Measurements from ENCODE around the gene RNGTT. TPM values are rescaled to one million over a fixed set of nuclear protein-coding genes. Genes with fewer than 3 reads are reported as not detected.

The RNGTT gene
- total RNA-seq, 1 donor from 2014 or later: 13.4 TPM

DNA sequence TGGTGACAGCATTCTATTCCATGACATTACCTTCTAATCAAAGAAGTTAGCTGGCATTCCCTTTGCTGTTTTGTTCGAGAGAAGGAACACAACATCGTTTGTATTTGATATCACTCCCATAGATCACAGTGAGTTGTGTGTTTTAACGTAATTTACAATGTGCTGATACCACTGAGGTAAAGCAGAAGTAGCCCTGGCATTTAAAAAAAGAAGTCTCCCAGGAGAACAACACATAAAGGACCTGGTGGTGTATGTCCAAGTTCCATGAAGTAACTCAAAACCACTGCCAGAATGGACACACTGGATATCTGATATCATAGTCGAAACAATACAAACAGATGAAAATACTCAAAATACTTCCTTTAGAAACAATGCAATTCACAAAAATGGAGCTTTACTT, 351.7 kb downstream of the RNGTT start:
- Mint-ChIP-seq H3K27ac (no peak overlapping the region), H3K36me3 (peaks cover 4% of the 10 kb centered on the region), H3K4me1 (ENCODE audit: unreplicated experiment) (no peaks in the 10 kb centered on the region), H3K4me3 (no peak overlapping the region), H3K9me3 (no peaks in the 10 kb centered on the region), H3K27me3 (no peaks in the 10 kb centered on the region)
- DNase-seq (ENCODE audit: extremely low spot score, unreplicated experiment): no peak
- TF ChIP-seq, protein P1, sequence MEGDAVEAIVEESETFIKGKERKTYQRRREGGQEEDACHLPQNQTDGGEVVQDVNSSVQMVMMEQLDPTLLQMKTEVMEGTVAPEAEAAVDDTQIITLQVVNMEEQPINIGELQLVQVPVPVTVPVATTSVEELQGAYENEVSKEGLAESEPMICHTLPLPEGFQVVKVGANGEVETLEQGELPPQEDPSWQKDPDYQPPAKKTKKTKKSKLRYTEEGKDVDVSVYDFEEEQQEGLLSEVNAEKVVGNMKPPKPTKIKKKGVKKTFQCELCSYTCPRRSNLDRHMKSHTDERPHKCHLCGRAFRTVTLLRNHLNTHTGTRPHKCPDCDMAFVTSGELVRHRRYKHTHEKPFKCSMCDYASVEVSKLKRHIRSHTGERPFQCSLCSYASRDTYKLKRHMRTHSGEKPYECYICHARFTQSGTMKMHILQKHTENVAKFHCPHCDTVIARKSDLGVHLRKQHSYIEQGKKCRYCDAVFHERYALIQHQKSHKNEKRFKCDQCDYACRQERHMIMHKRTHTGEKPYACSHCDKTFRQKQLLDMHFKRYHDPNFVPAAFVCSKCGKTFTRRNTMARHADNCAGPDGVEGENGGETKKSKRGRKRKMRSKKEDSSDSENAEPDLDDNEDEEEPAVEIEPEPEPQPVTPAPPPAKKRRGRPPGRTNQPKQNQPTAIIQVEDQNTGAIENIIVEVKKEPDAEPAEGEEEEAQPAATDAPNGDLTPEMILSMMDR (conservative IDR thresholded peaks at IDR 0.05): no peak

DNA sequence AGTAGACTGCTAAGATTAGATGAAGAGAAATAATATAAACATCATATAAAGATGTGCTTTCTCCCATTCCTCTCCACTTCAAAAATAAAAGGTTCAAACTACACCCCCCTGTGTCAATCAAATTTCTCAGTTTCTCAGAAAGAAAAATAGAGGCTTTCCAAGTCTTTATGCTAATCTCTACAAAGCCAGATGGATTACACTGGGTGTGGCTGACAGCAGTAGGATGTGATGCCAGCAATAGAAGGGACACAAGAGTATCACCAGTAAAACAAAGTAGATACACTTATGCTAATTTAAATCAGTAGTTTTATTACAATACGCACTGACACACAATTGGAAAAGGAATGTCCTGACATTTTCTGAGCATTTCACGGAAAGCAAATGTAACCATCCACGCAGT, 353.4 kb downstream of the RNGTT start:
- Mint-ChIP-seq H3K4me1 (ENCODE audit: unreplicated experiment) (no peaks in the 10 kb centered on the region), H3K4me3 (no peak overlapping the region), H3K27me3 (no peaks in the 10 kb centered on the region), H3K27ac (no peak overlapping the region), H3K36me3 (peaks cover 4% of the 10 kb centered on the region), H3K9me3 (no peaks in the 10 kb centered on the region)
- DNase-seq (ENCODE audit: extremely low spot score, unreplicated experiment): no peak
- TF ChIP-seq, protein P1 (conservative IDR thresholded peaks at IDR 0.05): no peak

DNA sequence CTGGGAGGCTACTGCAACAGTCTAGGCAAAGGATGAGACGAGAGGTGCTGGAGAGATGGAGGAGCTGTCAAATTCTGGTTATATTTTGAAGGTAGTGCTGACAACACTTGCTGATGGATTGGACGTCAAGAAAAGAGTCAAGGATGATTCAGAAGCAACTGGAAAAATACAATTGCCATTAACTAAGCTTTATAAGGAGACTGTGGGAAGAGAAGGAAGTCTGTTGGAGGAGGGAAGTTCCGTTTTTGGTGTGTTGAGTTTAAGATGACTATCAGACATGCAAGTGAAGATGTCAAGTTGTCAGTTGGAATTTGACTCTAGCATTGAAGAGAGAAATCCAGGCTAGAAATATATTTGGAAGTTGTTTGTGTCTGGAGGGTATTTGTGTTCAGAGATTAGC, 358.1 kb downstream of the RNGTT start:
- no peak for DNase-seq (ENCODE audit: extremely low spot score, unreplicated experiment)
- H3K4me3 Mint-ChIP-seq: no peak overlapping the region
- no peaks in the 10 kb centered on the region for H3K9me3 Mint-ChIP-seq
- no peak overlapping the region for H3K27ac Mint-ChIP-seq
- H3K36me3 Mint-ChIP-seq: no peaks in the 10 kb centered on the region
- TF ChIP-seq, protein P1 (conservative IDR thresholded peaks at IDR 0.05): no peak
- peaks cover 3% of the 10 kb centered on the region for H3K27me3 Mint-ChIP-seq
- H3K4me1 Mint-ChIP-seq (ENCODE audit: unreplicated experiment): no peaks in the 10 kb centered on the region

DNA sequence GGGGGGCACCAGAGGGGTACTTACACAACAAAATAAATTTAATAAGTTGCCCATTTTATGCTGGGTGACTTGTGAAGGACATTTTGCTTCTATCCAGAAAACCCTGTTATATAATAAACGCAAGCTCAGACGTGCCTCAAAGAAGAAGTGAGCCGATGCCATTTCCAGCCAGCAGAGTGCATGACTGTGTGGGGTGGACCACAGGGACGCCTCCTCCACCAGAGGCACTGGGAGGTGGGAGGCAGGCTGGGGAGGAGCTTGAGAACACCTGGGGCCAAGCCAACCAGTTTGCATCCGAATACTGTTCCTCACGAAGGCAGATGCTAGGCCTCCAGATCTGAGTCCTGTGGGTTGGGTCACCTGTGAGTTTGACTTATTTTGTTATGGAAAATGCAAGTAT, 363.8 kb downstream of the RNGTT start:
- H3K9me3 Mint-ChIP-seq: no peaks in the 10 kb centered on the region
- no peaks in the 10 kb centered on the region for H3K36me3 Mint-ChIP-seq
- TF ChIP-seq, protein P1 (conservative IDR thresholded peaks at IDR 0.05): no peak
- DNase-seq (ENCODE audit: extremely low spot score, unreplicated experiment): no peak
- no peaks in the 10 kb centered on the region for H3K4me1 Mint-ChIP-seq (ENCODE audit: unreplicated experiment)
- no peak overlapping the region for H3K27ac Mint-ChIP-seq
- H3K4me3 Mint-ChIP-seq: no peak overlapping the region
- peaks cover 8% of the 10 kb centered on the region for H3K27me3 Mint-ChIP-seq

DNA sequence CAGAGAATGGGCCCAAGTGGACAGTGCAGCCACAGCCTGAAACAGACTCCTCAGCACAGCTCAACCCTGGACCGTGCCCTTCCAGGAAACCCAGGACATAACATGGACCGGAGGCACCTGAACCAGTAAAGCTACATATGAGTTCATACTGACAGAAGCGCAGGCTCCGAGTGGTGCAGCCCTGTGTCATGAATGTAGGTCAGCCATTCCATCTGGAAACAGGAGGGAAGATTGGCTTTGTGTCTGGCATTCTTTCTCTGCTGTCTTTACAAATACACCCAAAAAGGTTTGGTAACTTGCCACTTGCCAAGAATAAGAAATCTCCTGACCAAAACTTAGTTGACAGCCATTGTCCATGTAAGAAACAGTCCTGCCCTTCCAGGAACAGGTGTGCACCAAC, 366.6 kb downstream of the RNGTT start:
- Mint-ChIP-seq H3K4me1 (ENCODE audit: unreplicated experiment) (no peaks in the 10 kb centered on the region), H3K4me3 (no peak overlapping the region), H3K9me3 (no peaks in the 10 kb centered on the region), H3K36me3 (no peaks in the 10 kb centered on the region), H3K27ac (no peak overlapping the region), H3K27me3 (peaks cover 7% of the 10 kb centered on the region)
- TF ChIP-seq, protein P1 (conservative IDR thresholded peaks at IDR 0.05): no peak
- no peak for DNase-seq (ENCODE audit: extremely low spot score, unreplicated experiment)

DNA sequence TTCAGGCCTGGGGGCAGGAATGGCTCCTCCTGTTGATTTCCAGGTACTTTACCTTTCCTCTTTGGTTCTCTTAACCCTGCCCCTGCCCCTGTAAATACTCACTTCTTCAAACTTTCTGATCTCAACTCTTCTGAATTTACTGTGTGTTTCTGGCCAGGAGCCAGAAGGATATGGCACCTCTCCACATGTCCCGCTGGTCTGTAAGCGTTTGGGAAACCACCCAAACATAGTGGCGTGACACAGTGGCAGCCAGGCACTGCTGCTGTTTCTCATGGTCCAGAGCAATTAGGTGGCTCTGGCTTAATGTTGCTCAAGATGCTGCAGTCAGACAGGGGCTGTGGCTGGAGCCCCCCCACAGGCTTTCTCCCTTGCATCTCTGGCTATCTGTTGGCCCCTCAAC, 374.5 kb downstream of the RNGTT start:
- Mint-ChIP-seq H3K4me1 (ENCODE audit: unreplicated experiment) (peaks cover 5% of the 10 kb centered on the region), H3K27ac (no peak overlapping the region), H3K27me3 (peaks cover 40% of the 10 kb centered on the region), H3K9me3 (no peaks in the 10 kb centered on the region), H3K4me3 (no peak overlapping the region), H3K36me3 (no peaks in the 10 kb centered on the region)
- DNase-seq (ENCODE audit: extremely low spot score, unreplicated experiment): no peak
- TF ChIP-seq, protein P1 (conservative IDR thresholded peaks at IDR 0.05): no peak

Measured in type B pancreatic cell (in vitro differentiated cells).